Neuronal stem cell (in vitro differentiated cells): ENCODE data around the gene JUP. TPM values are rescaled to one million over a fixed set of nuclear protein-coding genes. Genes with fewer than 3 reads are reported as not detected.

Experiments used
- DNase-seq: peaks from one replicate; pipeline ENCODE4 v3.0.0-alpha.2; 2013; ENCODE audit warnings: low spot score
- H2AFZ ChIP-seq: one replicate; pipeline ENCODE4 v1.6.1; 2013; ENCODE audit warnings: mild to moderate bottlenecking, low read length, inconsistent platforms
- H2AK5ac ChIP-seq: 2 replicates; pipeline ENCODE4 v1.6.1; 2013; ENCODE audit warnings: low read depth, mild to moderate bottlenecking, inconsistent platforms, low read length, moderate library complexity, mixed read lengths
- H2BK120ac ChIP-seq: 2 replicates; pipeline ENCODE4 v1.6.1; 2013; ENCODE audit warnings: low read depth, mild to moderate bottlenecking, inconsistent platforms, low read length, moderate library complexity, mixed read lengths
- H2BK12ac ChIP-seq: one replicate; pipeline ENCODE4 v1.6.1; 2013; ENCODE audit warnings: low read length, inconsistent platforms
- H2BK15ac ChIP-seq: 2 replicates; pipeline ENCODE4 v1.6.1; 2013; ENCODE audit warnings: mild to moderate bottlenecking, low read length, inconsistent platforms, mixed read lengths
- H2BK5ac ChIP-seq: one replicate; pipeline ENCODE4 v1.6.1; 2013; ENCODE audit warnings: inconsistent platforms, mild to moderate bottlenecking, low read length, moderate library complexity
- H3K14ac ChIP-seq: one replicate; pipeline ENCODE4 v1.6.1; 2013; ENCODE audit warnings: low read length, inconsistent platforms
- H3K18ac ChIP-seq: 2 replicates; pipeline ENCODE4 v1.6.1; 2013; ENCODE audit warnings: low read length, inconsistent platforms
- H3K23ac ChIP-seq: 2 replicates; pipeline ENCODE4 v1.6.1; 2013; ENCODE audit warnings: low read depth, mild to moderate bottlenecking, mixed read lengths, low read length, inconsistent platforms; ENCODE audit not compliant: poor library complexity
- H3K27ac ChIP-seq: replicated peaks from 3 replicates; pipeline ENCODE4 v1.5.1; 2013; ENCODE audit warnings: low read length, inconsistent platforms
- H3K27me3 ChIP-seq, 3 experiments: 2 replicates each; pipeline ENCODE4 v1.6.1; 2013; ENCODE audit warnings: low read length in 3 of 3, mild to moderate bottlenecking in 2 of 3, inconsistent platforms in 1 of 3, low read depth in 1 of 3, mixed read lengths in 1 of 3, moderate library complexity in 1 of 3; ENCODE audit not compliant: control insufficient read depth in 3 of 3, insufficient read depth in 3 of 3
- H3K36me3 ChIP-seq, 2 donors: replicated peaks in 1 of 2; 2 replicates each; pipeline ENCODE4 v1.6.1; 2013; ENCODE audit warnings: low read length in 2 of 2; ENCODE audit not compliant: control insufficient read depth in 2 of 2, insufficient read depth in 2 of 2
- H3K4ac ChIP-seq: 2 replicates; pipeline ENCODE4 v1.6.1; 2013; ENCODE audit warnings: inconsistent platforms, mild to moderate bottlenecking, low read length, moderate library complexity
- H3K4me1 ChIP-seq, 2 donors: 1 replicate in 1 of 2; 2 replicates in 1 of 2; pipeline ENCODE4 v1.6.1; 2013; ENCODE audit warnings: low read length in 2 of 2, low read depth in 1 of 2; ENCODE audit not compliant: control insufficient read depth in 2 of 2, insufficient read depth in 1 of 2
- H3K4me2 ChIP-seq: one replicate; pipeline ENCODE4 v1.6.1; 2013; ENCODE audit warnings: mild to moderate bottlenecking, low read length, inconsistent platforms; ENCODE audit not compliant: insufficient read depth, poor library complexity, severe bottlenecking
- H3K4me3 ChIP-seq, 2 donors: 2 replicates each; pipeline ENCODE4 v1.5.1; 2013; ENCODE audit warnings: low read length in 2 of 2, mild to moderate bottlenecking in 2 of 2, inconsistent platforms in 1 of 2, moderate library complexity in 1 of 2
- H3K79me1 ChIP-seq: one replicate; pipeline ENCODE4 v1.6.1; 2013; ENCODE audit warnings: low read depth, mild to moderate bottlenecking, inconsistent platforms, low read length, moderate library complexity
- H3K9ac ChIP-seq: one replicate; pipeline ENCODE4 v1.6.1; 2013; ENCODE audit warnings: mild to moderate bottlenecking, low read depth, low read length, inconsistent platforms; ENCODE audit not compliant: poor library complexity
- H3K9me3 ChIP-seq, 2 donors: replicated peaks in 1 of 2; 2 replicates each; pipeline versions ENCODE3 to v1.6.1; 2013; ENCODE audit warnings: low read length in 2 of 2, mild to moderate bottlenecking in 2 of 2, inconsistent platforms in 1 of 2, low read depth in 1 of 2, mixed read lengths in 1 of 2, moderate library complexity in 1 of 2; ENCODE audit not compliant: control insufficient read depth in 2 of 2, insufficient read depth in 1 of 2
- H4K8ac ChIP-seq: one replicate; pipeline ENCODE4 v1.6.1; 2013; ENCODE audit warnings: low read depth, mild to moderate bottlenecking, inconsistent platforms, low read length, moderate library complexity
- H4K91ac ChIP-seq: one replicate; pipeline ENCODE4 v1.6.1; 2013; ENCODE audit warnings: low read length, low read depth, mild to moderate bottlenecking, inconsistent platforms; ENCODE audit not compliant: poor library complexity
- WGBS, 2 donors: extraction: QIAGEN DNeasy Blood & Tissue Kit; methylation state at CpG; one replicate each; pipeline ENCODE4 v1.1.7; 2013; ENCODE audit warnings: missing lambda C conversion rate in 2 of 2, mixed read lengths in 1 of 2; ENCODE audit not compliant: insufficient read length in 2 of 2, insufficient replicate concordance in 1 of 2; ENCODE audit errors: extremely low coverage in 2 of 2; 5-methylcytosine and 5-hydroxymethylcytosine counted together
- small RNA-seq: library from polyadenylated mRNA; stranded (forward); fragments of <200 nt; extraction: miRNeasy Mini kit (QIAGEN cat#:217004); gene quantifications from one replicate; pipeline ENCODE3, GENCODE V24; 2013; ENCODE audit not compliant: insufficient read depth

JUP gene

DNA sequence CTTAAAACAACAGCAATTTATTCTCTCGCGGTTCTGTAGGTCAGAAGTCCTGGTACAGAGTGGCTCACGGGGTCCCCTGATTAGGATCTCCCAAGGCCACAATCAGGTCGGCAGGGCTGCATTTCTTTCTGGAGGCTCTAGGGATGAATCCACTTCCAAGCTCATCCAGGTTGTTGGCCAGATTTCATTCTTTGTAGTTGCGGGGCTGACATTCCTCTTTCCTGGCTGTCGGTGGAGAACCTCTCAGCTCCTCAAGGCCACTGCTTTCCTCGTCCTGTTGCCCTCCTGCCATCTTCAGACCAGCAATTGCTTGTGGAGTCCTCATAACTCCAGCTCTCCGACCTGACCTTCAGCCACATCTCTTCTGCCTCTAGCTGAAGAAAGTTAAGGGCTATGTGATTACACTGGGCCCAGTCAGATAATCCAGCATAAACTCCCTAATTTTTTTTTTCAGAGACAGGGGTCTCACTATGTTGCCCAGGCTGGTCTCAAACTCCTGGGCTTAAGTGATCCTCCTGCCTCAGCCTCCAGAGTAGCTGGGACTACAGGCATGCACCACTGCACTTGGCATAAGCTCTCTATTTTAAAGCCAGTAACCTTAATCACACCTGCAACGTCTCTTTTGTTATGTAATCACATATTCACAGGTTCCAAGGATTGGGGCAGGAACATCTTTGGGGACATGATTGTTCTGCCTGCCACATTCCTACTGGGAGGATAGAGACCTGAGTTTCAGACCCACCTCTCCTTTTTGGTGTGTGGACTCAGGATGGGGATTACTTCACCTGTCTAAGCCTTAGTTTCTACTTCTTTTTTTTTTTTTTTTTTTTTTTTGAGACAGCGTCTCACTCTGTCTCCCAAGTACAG, 78.5 kb downstream of the JUP start:
- no peak overlapping the region for H3K18ac ChIP-seq
- no peak overlapping the region for H2BK120ac ChIP-seq
- H2AFZ ChIP-seq = no peak overlapping the region
- no peaks in the 10 kb centered on the region for H3K27me3 ChIP-seq
- no peak overlapping the region for H3K27ac ChIP-seq
- H4K91ac ChIP-seq = no peak overlapping the region
- no peak overlapping the region for H3K9ac ChIP-seq
- no peak overlapping the region for H2BK5ac ChIP-seq
- no peak overlapping the region for H3K4ac ChIP-seq
- H3K36me3 ChIP-seq = no peaks in the 10 kb centered on the region
- H3K4me3 ChIP-seq = no peak overlapping the region
- H4K8ac ChIP-seq = no peak overlapping the region
- DNase-seq = no peak
- WGBS, 2 donors = no CpG with 5 or more reads among the region's 10 CpGs
- no peak overlapping the region for H2BK15ac ChIP-seq
- no peak overlapping the region for H3K14ac ChIP-seq
- no peaks in the 10 kb centered on the region for H3K79me1 ChIP-seq
- no peak overlapping the region for H2BK12ac ChIP-seq
- no peak overlapping the region for H2AK5ac ChIP-seq
- no peak overlapping the region for H3K4me2 ChIP-seq
- no peak overlapping the region for H3K23ac ChIP-seq
- H3K4me1 ChIP-seq = peaks cover 11 to 25% of the 10 kb centered on the region in 2 donors
- peaks cover 0 to 2% of the 10 kb centered on the region in 2 donors for H3K9me3 ChIP-seq

DNA sequence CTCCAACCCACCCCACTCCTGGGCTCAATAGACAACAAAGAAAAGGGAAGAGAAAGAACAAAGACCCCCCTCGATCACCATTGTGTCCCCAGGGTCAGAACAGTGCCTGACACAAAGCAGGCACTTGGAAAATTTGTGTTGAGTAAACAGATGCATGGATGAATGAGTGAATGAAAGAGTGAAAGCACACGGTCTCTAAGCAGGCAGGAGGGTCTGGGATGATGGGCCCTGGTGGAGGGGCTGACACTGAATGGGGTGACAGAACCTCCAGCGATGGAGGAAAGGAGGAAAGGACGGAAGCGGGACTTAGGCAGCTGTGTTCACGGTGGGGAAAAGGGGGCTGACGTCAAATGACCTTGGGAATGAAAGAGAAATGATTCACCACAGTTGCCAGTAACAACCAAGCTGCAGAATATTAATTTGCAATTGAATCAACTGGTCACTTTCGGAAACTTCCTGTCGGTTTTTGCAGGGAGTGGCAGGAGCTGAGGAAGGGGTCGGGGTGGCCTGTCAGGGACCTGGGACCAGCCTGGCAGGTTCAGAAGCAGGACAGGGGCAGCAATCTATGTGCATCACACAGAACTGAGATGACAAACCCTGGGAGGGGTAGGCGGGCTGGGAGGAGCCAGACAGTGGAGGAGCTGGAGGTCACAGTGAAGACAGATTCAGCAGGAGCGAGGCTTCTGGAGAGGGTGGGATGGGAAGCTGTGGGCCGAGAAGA, 81.1 kb downstream of the JUP start:
- Histone ChIP-seq H3K36me3 (no peaks in the 10 kb centered on the region), H3K9me3 (peaks cover 0 to 2% of the 10 kb centered on the region in 2 donors), H4K8ac (no peak overlapping the region), H2BK5ac (no peak overlapping the region), H3K27ac (no peak overlapping the region), H3K79me1 (no peaks in the 10 kb centered on the region), H3K14ac (no peak overlapping the region), H3K23ac (no peak overlapping the region), H3K4ac (no peak overlapping the region), H3K4me2 (no peak overlapping the region), H3K27me3 (no peaks in the 10 kb centered on the region), H3K4me1 (peaks cover 9 to 19% of the 10 kb centered on the region in 2 donors), H2BK120ac (no peak overlapping the region), H4K91ac (no peak overlapping the region), H2AFZ (peak overlapping the region; percentile 13), H2BK15ac (no peak overlapping the region), H3K4me3 (no peak overlapping the region), H3K9ac (no peak overlapping the region), H2AK5ac (peak overlapping the region; percentile 21), H2BK12ac (no peak overlapping the region), H3K18ac (no peak overlapping the region)
- no CpG with 5 or more reads among the region's 13 CpGs for WGBS, 2 donors
- DNase-seq = peak; percentile 48

Small RNA genes lying within 50 kb of the gene (small RNA-seq; reads per million reads assigned to genes)
- gene RN7SL399P (not detected), gene RNA5SP442 (31.5 reads per million, percentile 88 among the genes with 10 or more reads in this experiment)
